LNCAP (cell line): ENCODE data around the gene LYAR.

Experiments
- TF ChIP-seq, protein P1 (sequence below): fragments of 450-650 bp; IDR thresholded peaks from 2 replicates; pipeline ENCODE4 v1.5.1; 2017; ENCODE audit warnings: mild to moderate bottlenecking

The LYAR gene

GRCh38 chr4:4321951-4322688 lies 32.2 kb upstream of the LYAR start:
- TF ChIP-seq, protein P1, sequence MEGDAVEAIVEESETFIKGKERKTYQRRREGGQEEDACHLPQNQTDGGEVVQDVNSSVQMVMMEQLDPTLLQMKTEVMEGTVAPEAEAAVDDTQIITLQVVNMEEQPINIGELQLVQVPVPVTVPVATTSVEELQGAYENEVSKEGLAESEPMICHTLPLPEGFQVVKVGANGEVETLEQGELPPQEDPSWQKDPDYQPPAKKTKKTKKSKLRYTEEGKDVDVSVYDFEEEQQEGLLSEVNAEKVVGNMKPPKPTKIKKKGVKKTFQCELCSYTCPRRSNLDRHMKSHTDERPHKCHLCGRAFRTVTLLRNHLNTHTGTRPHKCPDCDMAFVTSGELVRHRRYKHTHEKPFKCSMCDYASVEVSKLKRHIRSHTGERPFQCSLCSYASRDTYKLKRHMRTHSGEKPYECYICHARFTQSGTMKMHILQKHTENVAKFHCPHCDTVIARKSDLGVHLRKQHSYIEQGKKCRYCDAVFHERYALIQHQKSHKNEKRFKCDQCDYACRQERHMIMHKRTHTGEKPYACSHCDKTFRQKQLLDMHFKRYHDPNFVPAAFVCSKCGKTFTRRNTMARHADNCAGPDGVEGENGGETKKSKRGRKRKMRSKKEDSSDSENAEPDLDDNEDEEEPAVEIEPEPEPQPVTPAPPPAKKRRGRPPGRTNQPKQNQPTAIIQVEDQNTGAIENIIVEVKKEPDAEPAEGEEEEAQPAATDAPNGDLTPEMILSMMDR: no peak

GRCh38 chr4:4320951-4321714 lies 31.2 kb upstream of the LYAR start:
- TF ChIP-seq, protein P1: no peak

DNA sequence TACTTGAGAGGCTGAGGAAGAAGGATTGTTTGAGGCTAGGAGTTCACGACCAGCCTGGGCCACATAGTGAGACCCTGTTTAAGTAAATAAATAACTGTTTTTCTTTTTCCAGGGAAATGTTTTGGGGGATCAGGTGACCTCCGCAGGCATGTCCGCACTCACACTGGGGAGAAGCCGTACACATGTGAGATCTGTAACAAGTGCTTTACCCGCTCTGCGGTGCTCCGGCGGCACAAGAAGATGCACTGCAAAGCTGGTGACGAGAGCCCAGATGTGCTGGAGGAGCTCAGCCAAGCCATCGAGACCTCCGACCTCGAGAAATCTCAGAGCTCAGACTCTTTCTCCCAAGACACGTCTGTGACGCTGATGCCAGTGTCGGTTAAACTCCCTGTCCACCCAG lies 30.6 kb upstream of the LYAR start:
- TF ChIP-seq, protein P1: no peak

DNA sequence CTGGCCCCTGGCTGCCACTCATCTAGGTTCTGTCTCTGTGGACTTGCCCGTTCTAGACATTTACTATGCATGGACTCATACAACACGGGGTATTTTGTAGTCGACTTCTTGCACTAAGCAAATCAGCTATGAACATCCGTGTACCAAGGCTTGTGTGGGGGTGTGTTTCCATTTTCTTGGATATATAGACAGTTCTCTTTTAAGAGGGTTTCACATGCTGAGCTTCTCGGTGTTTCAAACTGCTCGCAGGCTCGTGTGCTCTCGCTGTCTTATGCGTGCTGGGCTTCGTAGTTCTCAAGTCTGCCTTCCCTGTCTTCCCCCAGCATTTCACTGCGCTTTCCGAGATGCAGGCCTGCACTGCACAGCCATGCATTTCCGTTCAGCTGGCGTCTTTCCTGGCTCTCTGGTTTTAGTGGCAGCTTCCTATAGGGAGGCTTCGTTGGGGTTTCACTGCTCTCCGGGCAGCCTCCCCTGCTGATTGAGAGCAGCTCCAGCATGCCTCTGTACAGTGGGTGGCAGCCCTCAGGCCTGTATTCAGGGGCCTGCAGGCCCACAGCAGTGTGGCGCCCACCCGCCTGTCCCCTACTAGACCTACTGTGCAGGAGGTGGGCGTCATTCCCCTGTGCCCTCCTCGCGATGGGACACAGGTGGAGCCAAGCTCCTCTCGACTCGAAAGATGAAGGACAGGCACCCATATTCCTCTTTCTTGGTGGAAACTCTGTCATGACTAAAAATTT lies 27.7 kb upstream of the LYAR start:
- TF ChIP-seq, protein P1: no peak

DNA sequence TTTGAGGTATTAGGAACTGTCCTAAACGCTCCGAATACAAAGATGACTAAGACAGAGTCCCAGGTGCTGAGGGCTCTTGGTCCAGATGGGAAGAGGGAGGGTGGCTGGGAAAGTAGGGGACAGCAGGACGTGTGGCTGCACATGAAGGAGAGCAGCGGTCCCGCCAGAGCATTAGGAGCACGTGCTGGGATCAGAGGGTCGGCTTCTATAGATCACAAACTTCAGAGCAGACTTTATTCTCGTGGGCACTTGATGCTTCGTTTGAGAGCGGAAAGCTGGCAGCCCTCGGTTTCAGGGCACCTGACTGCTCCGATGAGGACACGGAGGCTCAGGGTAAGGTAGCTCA lies 26.2 kb upstream of the LYAR start:
- TF ChIP-seq, protein P1: no peak

GRCh38 chr4:4315461-4316149 lies 25.7 kb upstream of the LYAR start:
- TF ChIP-seq, protein P1: no peak

DNA sequence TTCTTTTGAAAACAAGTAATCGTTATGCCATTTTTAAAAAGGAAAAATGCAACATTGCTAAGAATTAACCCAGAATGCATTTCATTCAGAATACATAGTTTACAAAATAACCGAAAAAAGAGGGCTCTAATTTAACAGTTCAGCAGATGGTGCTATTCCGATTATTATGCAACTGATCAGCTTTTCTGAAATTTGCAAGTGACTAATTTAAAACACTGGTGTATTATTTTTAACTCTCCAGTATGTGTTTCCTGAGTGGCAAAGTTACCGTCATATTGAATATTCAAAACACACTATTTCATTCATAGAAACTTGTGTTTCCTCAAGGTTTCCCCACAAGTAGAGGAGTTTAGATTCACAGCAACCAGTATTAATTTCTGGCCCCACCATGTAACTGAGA lies 21.2 kb upstream of the LYAR start:
- TF ChIP-seq, protein P1: no peak
